Right renal pelvis (tissue), 4 donors: Measurements from ENCODE around the gene SPSB3. TPM values are rescaled to one million over a fixed set of nuclear protein-coding genes. Genes with fewer than 3 reads are reported as not detected.

Experiments used
- DNase-seq, 4 donors: peaks; one replicate each; pipeline ENCODE4 v3.0.0-alpha.2; 2013; ENCODE audit warnings: low read depth in 4 of 4, low spot score in 3 of 4, missing footprints in 1 of 4
- polyA plus RNA-seq, 4 donors: library from polyadenylated mRNA; unstranded; fragments of 120-200 nt; gene quantifications; one replicate each; pipeline ENCODE4 v1.2.1, GENCODE V29; 2013; ENCODE audit not compliant: insufficient read length in 4 of 4

Gene SPSB3
- polyA plus RNA-seq, 4 donors: 34.9 to 58.0 (median 38.5) TPM

DNA sequence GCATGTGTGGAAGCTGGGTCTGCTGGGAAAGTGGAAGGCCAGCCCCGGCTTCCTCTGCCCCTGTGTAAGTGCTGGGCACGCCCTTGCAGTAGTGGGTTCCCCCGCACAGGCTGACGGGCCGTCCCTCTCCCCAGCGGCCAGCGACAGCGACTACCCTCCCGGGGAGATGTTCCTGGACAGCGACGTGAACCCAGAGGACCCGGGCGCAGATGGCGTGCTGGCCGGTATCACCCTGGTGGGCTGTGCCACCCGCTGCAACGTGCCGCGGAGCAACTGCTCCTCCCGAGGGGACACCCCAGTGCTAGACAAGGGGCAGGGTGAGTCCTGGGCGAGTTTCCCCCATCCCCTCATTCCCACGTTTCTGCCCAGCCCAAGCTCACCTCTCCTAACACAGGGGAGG, 16.5 kb downstream of the SPSB3 start:
- DNase-seq: no peak

DNA sequence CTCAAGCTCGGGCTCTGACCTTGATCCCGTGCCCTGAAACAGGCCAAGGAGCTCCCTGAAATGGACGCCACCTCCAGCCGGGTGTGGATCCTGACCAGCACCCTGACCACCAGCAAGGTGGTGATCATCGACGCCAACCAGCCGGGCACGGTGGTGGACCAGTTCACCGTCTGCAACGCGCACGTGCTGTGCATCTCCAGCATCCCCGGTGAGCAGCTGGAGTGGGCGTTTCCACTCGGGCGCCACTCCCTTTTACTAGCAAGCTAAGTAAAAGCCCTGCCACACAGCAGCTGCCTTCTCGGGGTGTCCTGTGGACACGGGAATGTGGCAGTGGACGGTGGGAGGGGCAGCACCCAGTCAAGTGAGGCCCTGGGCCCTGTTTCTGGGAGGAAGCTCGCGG, 17.4 kb downstream of the SPSB3 start:
- no peak for DNase-seq

DNA sequence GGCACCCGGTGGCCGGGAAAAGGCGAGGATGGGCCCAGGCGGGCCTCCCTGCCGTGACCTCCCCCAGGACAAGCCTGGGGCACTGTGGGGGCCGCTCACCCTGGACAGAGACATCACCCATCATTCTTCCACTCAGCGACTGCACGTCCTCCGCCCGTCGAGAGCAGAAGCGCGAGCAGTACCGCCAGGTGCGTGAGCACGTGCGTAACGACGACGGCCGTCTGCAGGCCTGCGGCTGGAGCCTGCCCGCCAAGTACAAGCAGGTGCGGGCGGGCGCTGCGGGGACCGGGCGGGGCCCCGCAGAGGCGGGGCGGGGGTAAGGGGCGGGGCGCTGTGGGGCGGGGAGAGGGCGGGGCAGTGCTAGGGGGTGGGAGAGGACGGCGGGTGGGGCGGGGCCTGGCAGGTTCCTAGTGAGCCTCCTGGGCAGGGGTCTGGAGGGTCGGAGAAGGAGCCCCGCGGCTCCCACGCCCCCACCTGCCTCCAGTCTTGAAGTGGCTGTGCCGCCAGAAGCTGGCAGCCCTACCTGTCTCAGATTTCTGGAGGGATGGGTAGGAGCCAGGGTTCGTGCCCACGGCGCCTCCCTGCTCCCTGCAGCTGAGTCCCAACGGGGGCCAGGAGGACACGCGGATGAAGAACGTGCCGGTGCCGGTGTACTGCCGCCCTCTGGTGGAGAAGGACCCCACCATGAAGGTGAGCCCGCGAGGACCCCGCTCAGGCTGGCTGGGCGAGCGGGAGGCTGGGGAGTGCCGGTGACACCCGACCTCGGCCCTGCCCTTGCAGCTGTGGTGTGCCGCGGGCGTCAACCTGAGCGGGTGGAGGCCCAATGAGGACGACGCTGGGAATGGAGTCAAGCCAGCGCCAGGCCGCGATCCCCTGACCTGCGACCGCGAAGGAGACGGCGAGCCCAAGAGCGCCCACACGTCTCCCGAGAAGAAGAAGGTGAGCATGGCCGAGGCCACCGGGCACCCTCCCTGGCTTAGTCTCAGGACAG, 18.6 kb downstream of the SPSB3 start:
- DNase-seq: no peak

DNA sequence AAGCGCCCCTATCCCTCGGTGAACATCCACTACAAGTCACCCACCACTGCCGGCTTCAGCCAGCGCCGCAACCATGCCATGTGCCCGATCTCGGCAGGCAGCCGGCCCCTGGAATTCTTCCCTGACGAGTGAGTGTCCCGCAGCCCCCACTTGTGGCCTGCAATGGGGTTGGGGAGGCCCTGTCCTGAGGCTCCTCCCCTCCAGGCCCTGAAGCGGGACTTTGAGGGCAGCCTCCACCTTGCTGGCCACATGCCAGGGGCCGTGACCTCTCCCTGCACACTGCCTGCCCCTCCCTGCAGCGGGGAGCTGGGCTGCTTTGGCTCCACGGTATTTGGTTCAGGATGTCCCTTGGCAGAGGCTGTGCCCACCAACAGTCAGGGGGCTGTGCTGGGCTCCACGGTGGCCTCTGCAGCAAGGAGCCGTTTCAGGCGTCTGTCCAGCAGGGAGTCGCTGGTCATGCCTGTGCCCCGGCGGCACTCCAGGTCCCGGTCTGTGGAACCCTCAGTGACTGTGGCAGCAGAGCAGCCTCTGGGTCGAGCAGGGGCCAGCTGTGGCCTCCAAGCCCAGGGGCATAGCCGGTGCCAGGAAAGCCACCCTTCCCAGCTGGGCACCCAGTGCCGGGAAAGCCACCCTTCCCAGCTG, 19.4 kb downstream of the SPSB3 start:
- no peak for DNase-seq

DNA sequence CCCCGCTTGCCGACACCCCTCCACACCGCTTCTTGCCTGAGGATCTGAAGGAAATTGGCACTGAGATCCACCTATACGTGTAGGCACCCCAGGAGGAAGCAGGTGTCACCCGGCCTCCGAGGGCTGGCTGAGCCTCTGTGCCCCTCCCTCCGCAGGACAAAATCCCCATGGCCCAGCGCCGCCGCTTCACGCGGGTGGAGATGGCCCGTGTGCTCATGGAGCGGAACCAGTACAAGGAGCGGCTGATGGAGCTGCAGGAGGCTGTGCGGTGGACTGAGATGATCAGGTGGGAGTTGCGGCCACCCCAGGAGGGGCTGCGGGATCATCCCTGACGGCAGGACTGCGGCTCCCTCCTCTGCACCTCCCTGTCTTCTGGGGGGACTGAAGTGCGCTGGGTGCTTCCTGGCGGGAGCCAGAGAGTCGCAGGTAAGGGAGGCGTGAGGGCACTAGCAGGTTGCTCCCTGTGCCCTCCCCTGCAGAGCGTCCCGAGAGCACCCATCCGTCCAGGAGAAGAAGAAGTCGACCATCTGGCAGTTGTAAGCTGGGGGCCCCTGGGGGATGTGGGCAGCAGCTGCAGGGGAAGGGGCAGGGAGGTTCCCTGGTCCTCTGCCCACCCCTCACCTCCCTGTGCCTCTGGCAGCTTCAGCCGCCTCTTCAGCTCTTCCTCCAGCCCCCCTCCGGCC, 20.0 kb downstream of the SPSB3 start:
- DNase-seq: no peak

DNA sequence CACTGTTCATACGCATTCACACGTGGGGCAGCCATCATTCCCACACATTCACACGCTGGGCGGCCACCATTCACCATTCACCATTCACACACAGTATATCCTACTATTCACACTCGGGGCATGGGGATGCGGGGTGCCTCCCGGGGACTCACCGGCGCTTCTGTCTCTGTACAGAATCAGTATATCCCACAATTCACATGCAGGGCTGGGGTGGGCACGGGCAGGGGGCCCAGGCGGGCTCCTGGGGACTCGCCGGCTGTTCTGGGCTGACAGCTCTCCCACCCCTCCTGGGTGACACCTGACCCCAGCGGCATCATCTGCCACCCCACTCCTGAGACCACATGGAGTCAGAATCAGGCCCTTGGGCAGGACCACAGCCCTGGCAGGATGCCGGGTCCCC, 20.6 kb downstream of the SPSB3 start:
- no peak for DNase-seq

DNA sequence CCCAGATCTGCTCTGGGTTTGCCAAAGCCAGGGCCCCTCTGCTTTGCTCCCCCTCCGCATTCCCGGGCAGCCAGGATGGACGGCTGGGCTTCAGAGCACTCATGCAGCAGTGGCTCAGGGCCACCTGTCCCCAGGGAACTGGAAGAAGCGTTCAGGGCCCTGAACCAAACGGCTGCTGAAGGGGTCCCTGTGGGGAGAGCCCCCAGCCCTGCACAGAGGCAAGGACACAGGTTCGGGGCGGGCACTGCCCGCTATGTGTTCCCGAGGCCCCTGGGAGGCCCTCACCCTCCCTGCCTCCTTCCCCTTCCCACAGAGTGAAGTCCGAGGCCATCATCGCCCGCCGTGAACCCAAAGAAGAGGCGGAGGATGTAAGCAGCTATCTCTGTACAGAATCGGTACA, 21.5 kb downstream of the SPSB3 start:
- no peak for DNase-seq

DNA sequence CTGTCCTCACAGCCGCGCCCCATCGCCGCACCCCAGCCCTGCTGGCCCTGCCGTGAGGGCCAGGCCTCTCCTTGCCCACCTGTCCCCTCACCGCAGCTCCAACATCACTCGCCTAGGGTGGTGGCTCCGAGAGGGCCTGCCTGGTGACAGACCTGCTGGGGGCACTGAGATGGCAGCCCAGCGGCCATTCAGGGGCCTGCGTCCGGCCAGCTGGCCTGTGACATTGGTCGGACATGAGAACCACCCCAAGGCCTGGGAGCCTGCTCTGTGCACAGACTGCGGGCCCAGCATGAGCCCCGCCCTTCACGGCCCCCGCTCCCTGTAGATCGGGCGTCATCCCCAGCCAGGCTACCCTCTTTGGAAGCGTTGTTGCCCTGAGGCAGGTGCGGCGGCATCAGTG, 22.9 kb downstream of the SPSB3 start:
- DNase-seq: no peak

DNA sequence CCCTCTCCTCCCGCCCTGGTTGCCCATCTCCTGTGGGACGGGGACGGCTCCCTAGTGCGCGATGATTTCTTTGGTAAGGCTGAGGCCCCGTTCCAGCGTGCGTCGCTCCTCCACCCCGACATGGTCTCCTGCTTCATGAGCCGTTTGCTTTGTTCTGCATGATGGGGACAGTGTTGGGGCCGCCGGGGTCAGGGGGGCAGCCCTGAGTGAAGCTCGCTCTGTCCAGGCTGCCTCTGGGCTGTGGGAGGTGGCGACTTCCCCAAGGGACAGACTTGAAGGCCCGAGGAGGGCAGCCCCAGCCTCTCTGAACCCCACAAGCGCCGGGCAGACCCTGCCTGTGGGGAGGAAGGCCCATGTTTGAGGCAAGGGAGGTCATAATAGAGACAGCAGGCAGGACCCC, 23.4 kb downstream of the SPSB3 start:
- no peak for DNase-seq

DNA sequence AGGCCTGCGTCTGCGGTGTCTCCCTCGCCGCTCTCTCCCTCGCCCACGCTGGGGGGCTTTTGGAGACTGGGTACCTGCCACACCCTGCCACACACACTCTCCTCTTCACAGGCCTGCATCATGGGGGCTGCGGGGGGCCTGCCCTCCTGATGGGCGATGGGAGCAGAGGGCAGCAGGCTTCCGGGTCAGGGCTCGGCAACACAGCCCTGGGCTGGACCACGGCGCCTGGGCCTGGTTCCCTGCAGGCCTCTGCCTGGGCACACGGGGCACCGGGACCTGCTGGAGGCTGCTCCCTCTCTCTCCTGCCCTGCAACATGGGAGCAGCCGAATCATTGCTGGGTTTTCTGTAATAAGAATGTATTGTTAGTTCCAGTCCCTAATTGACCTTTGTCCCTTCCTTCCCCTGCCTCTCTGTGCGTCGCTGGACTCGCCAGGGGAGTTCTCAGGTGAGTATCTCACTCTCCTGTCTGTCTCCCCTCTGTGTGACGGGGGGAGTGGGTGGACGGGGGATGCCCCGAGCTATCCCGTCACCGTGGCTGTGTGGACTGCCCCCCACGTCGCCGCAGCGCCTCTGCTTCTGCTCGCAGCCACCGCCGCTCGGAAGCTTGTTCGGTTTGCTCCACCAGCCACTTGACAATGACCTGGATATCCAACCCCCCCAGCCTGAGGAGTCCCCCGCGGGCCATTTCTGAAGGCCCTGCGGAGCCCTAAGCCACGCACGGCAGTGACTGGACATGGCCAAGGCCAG, 24.5 kb downstream of the SPSB3 start:
- no peak for DNase-seq

DNA sequence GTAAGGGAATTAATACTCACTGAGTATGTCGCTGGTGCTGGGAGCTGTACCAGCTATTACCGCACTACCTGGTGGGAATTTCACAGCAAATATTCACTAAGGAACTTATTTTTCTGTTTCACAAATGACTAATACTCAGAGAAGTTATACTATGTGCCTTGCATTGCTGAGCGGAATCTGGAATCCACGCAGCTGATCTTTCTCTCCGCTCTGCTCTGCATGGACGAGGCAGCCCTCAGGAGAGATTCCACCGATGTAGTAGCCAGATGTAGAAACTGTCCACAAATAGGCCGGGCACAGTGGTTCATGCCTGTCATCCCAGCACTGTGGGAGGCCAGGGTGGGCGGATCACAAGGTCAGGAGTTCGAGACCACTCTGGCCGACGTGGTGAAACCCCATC, 28.2 kb downstream of the SPSB3 start:
- DNase-seq: no peak

DNA sequence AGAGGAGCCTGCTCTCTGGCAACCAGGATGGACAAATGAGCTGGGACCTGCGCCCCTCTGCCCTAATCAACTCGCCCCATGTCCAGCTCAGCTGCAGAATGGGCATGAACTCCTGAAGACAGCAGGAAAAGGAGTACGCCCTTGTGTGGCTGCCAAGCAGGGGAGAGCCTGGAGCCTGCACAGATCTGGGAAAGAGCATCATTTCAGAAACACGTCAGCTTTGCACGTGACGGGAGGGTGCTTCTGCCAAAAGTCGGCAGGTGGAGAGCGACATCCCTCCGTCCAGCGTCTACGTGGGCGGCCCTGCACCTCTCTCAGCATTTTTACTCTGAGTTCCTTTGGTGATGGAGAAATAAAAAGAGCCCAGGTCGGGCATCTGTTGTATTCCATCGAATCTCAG, 29.5 kb downstream of the SPSB3 start:
- no peak for DNase-seq

DNA sequence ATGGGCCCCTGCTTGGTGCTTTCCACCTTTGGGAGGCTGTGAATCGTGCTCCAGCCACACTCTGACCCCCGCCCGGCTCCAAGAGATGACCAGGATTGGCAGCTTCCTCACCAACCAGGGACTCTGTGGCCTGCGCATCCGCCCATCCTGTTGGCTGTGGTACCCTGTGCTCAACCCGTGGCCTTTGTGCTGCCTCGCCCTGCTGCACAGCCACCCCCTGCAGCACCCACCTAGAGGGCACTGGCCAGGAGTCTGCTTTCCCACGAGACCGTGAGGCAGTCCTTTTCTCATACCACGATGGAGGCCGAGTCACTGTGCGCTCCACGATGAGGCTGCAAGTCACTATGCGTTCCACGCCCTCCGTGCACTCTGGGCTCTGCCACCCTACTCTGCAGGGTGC, 30.4 kb downstream of the SPSB3 start:
- DNase-seq: no peak

DNA sequence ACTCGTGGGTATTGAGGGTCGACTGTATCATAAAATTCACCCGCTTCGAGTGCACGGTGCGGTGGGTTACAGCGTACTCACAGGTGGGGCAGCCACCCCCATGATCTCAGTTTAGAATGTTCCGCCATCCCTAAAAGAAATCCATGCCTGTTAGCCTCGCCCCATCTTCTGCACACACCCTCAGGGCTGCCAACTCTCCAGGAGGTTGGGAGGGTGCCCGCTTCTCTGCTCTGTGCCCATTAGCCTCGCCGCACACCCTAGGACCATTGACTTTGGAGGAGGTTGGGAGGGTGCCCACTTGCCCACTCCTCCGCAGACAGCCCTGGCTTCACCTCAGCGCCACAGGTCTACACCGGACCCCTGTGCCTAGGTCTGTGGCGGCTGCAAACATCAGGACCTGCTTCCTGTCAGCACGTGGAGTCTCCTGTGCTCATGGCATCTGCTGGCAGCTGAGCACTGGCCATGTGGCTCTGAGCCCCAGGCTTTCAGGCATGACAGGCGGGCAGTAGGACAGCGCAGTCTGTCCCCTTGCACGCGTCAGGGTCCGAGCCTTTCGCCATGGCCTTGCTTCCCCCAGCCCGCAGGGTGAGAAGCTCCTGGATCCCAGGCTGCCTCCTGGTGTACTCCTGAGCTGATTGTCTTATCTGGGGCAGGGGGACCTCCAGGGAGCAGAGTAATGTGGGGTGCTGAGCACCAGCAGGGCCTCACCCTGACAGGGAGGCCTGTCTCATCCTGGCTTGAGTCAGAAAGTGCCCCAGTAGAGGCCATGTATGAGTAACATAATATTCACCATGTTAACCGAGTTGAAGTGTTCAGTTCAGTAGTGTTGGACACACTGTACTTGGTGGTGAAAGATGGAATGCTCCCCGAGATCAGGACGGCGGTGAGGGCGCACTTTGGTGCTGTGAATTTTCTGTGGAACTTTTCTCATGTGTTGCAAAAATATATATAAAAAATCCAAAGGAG, 32.9 kb downstream of the SPSB3 start:
- no peak for DNase-seq

DNA sequence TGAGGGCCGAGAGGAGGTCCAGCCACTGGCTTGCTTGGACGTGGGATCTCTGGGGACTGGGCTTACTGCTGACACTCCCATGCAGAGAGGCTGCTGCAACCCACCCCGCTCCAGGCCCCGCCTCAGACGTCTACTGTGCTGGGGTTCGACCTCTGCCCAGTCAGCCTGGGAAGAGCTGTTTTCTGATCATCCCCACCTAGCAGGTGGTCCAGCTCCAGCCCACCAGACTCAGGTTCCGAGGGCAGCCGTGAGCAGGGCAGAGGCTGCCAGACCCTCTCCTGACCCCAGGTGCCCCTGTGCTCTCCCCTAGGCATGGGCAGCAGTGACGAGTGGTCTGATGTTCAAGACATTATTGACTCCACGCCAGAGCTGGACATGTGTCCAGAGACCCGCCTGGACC, 34.4 kb downstream of the SPSB3 start:
- no peak for DNase-seq

DNA sequence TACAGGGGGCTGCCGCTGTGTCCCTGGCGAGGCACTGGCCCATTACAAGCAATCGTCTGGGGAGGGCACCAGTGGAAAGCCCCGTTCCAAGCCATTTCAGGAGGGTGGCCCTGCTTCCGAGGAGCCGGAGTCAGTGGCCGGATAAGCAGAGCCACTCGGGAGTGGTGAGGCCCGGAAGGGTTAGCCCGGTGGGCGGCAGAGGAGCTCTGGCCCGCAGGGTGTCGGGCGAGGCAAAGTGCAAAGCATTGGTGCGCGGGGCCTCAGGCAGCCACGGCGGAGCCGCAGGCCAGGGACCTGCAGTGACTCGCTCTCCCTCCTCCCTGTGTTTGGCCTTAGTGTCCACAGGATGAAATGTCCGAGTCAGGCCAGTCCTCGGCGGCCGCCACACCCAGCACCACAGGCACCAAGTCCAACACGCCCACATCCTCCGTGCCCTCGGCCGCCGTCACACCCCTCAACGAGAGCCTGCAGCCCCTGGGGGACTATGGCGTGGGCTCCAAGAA, 35.6 kb downstream of the SPSB3 start:
- no peak for DNase-seq

DNA sequence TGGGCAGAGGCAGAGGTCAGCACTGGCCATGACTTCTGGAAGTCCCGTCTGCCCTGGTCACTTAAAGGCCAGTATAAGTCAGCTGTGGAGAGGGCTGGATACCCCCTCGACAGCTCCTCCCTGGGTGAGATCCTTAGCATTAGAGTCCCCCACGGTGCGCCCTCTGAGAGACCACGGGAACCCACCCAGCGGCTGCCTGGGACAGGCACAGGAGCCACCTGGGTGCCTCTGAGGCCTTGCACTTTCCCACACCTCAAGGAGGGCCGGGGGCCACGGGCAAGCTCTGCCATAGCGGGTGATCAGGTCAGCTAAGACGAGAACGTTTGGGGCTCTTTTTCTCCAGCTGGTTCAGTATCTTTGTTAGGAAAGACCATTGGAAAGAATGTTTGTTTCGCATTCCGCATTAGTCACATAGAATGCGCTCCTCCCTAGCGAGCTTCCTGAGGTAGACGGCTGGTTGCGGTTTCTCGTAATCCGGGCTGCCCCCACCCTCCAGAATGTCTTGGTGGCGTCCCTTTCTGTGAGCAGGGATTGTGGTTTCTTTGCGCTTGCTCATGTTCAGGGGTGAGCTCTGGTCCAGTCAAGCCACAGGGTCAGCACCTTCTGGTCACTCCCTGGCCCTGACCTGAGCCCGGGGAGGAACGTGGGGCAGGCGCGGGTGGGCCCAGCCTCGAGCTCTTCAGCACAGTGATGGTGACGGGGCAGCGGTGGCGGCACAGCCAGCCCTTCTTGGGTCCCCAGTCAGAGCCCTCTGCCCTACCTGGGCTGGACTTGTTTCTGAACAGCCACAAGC, 36.3 kb downstream of the SPSB3 start:
- no peak for DNase-seq

DNA sequence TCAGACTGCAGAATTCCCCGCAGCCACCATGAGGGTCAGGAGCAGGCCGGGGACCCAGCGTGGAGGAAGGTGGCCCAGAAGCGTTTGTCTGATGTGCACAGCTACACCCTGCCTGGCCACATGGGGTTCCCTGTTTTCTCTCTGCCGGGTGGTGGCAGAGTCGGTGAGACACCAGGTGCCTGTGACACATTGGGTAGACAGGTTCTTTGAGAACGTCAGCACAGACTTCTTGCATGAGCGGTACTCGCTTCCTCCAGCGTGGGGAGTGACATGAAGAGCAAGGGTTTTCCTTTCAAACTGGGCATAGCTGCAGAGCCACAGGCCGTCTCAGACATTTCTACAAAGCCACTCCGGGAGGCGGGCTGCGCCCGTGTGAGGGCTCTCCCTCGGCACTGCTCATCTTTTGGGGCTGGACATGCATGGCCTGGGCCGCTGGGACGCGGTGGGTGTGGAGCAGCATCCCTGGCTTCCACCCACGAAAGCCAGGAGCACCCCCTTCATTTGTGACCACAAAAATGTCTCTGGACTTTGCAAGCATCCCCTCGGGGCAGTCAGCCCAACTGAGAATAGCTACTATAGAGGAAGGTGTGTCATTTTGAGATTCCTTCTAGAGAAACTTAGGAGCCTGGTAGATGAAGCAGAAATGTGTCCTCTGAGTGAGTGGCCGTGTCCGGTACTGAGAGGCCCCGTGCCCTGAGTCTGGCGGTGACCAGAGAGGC, 37.0 kb downstream of the SPSB3 start:
- DNase-seq: no peak
